HepG2 (cell line): ENCODE data around the gene ING1. TPM values are rescaled to one million over a fixed set of nuclear protein-coding genes. Genes with fewer than 3 reads are reported as not detected.

Experiments used
- ATRX ChIP-seq: sonication (generic); formaldehyde crosslinking; IDR thresholded peaks from 2 replicates; pipeline ENCODE4 v1.4.0; 2020; ENCODE audit warnings: missing genetic modification reagents, borderline replicate concordance
- ERF ChIP-seq: IDR thresholded peaks from 2 replicates; pipeline ENCODE4 v1.6.1; 2018; ENCODE audit warnings: missing biosample characterization, missing genetic modification reagents
- HNRNPK ChIP-seq: fragments of 200-400 bp; formaldehyde crosslinking; IDR thresholded peaks from 2 replicates; pipeline ENCODE4 v1.6.1; 2018; ENCODE audit warnings: low read length, low read depth, moderate library complexity, mild to moderate bottlenecking; ENCODE audit not compliant: poor library complexity, severe bottlenecking
- NONO ChIP-seq, 2 experiments: fragments of 450-650 bp in 1 of 2; sonication (generic) in 1 of 2; formaldehyde crosslinking in 1 of 2; IDR thresholded peaks in 1 of 2; conservative IDR thresholded peaks in 1 of 2; 2 replicates each; pipeline versions ENCODE4 v1.6.1 to v1.8.0; 2017 to 2022; ENCODE audit warnings: mild to moderate bottlenecking in 1 of 2, missing genetic modification reagents in 1 of 2, moderate library complexity in 1 of 2
- REL ChIP-seq: sonication (generic); formaldehyde crosslinking; conservative IDR thresholded peaks from 2 replicates; pipeline ENCODE4 v1.8.0; 2022; ENCODE audit warnings: mild to moderate bottlenecking, missing genetic modification reagents, moderate library complexity
- RXRA ChIP-seq: sonication (generic); formaldehyde crosslinking; IDR thresholded peaks from 2 replicates; pipeline ENCODE4 v1.5.1; 2020; ENCODE audit warnings: missing genetic modification reagents
- SIN3B ChIP-seq: fragments of 150-350 bp; IDR thresholded peaks from 2 replicates; pipeline ENCODE4 v1.6.1; 2014; ENCODE audit warnings: low read length
- TEAD3 ChIP-seq: optimal IDR thresholded peaks from 2 replicates; pipeline ENCODE3; 2016; ENCODE audit warnings: borderline replicate concordance
- TMF1 ChIP-seq: sonication (generic); formaldehyde crosslinking; IDR thresholded peaks from 2 replicates; pipeline ENCODE4 v1.8.1; 2022; ENCODE audit warnings: low read depth, missing genetic modification reagents
- TP53 ChIP-seq: sonication (generic); formaldehyde crosslinking; conservative IDR thresholded peaks from 2 replicates; pipeline ENCODE4 v1.4.0; 2020; ENCODE audit warnings: missing genetic modification reagents
- ZNF614 ChIP-seq: IDR thresholded peaks from 2 replicates; pipeline ENCODE4 v1.6.1; 2018; ENCODE audit warnings: missing biosample characterization, missing genetic modification reagents, inconsistent platforms, borderline replicate concordance
- ZNF768 ChIP-seq: sonication (generic); formaldehyde crosslinking; IDR thresholded peaks from 2 replicates; pipeline ENCODE4 v1.4.0; 2020; ENCODE audit warnings: missing genetic modification reagents
- ZSCAN9 ChIP-seq: IDR thresholded peaks from 2 replicates; pipeline ENCODE4 v1.6.1; 2016; ENCODE audit warnings: borderline replicate concordance
- polyA plus RNA-seq, 8 experiments: library from polyadenylated mRNA; depleted of rRNA in 3 of 8; stranded (reverse) in 7 of 8; unstranded in 1 of 8; fragments of >200 nt; fragmentation: Illumina TruSeq in 4 of 8; extraction: Trizol in 4 of 8; gene quantifications; 2 replicates each; pipeline versions ENCODE4 v1.2.1 to v1.2.3, GENCODE V29; 2011 to 2016; ENCODE audit warnings: low read depth in 4 of 8, missing spikeins in 1 of 8, mixed read lengths in 1 of 8; ENCODE audit not compliant: insufficient read depth in 1 of 8
- total RNA-seq, 5 experiments: library from RNA; depleted of rRNA; stranded (reverse); fragments of >200 nt; fragmentation: Illumina TruSeq; extraction: Trizol; gene quantifications; 2 replicates each; pipeline ENCODE4 v1.2.3, GENCODE V29; 2016; ENCODE audit warnings: low read depth in 1 of 5
- TF ChIP-seq, protein P1 (sequence below), 2 experiments: fragments of 450-650 bp in 1 of 2; sonication (generic) in 1 of 2; formaldehyde crosslinking in 1 of 2; IDR thresholded peaks; 2 replicates each; pipeline versions ENCODE4 v1.6.1 to v1.8.0; 2016 to 2022; ENCODE audit warnings: antibody characterized with exemption in 1 of 2, mild to moderate bottlenecking in 1 of 2, missing genetic modification reagents in 1 of 2
- TF ChIP-seq, protein P2 (sequence below): sonication (generic); formaldehyde crosslinking; IDR thresholded peaks from 2 replicates; pipeline ENCODE4 v1.5.0; 2020; ENCODE audit warnings: missing genetic modification reagents

The ING1 gene
- total and polyA plus RNA-seq, 2 of the 13 experiments (the other 11 are each of a cell fraction or from before 2014, with no cell fraction given) = 8.1 to 16.1 TPM

DNA sequence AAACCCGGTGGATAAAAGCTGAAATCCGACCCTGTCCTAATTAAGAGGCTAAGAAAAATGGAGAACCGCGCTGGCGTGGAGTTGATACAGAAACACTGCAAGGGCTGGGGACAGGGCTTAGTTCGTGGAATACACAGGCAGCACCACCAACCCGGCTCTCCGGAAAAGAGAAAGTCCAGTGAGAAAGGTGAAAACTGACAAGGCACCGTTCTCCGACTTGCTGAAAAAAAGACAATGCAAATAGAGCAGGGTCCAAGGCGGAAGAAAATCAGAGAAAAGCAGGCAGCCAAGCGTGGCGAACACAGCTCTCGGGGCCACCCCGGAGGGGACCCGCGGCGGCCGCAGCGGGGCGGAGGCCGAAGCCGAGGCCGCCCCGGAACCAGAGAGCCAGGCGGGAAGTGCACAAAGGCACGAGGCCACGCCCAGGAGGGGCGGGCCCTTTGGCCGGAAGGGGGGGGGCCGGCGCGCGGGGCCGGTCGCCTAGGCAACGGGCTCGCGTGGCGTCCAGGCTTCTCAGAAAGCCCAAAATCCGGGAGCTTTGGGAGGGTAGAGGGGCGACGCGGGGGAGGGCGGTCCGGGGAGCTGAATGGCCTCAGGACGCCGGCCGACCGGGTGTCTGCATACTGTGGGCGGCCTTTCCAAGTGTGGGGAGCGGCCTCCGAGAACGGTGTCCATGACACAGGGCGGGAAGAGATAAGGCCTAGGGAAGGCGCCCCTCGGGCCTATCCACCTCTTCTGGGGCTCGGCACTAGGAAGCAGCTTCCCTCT, 1.2 kb upstream of the ING1 start (continued):
- TF ChIP-seq, protein P1, sequence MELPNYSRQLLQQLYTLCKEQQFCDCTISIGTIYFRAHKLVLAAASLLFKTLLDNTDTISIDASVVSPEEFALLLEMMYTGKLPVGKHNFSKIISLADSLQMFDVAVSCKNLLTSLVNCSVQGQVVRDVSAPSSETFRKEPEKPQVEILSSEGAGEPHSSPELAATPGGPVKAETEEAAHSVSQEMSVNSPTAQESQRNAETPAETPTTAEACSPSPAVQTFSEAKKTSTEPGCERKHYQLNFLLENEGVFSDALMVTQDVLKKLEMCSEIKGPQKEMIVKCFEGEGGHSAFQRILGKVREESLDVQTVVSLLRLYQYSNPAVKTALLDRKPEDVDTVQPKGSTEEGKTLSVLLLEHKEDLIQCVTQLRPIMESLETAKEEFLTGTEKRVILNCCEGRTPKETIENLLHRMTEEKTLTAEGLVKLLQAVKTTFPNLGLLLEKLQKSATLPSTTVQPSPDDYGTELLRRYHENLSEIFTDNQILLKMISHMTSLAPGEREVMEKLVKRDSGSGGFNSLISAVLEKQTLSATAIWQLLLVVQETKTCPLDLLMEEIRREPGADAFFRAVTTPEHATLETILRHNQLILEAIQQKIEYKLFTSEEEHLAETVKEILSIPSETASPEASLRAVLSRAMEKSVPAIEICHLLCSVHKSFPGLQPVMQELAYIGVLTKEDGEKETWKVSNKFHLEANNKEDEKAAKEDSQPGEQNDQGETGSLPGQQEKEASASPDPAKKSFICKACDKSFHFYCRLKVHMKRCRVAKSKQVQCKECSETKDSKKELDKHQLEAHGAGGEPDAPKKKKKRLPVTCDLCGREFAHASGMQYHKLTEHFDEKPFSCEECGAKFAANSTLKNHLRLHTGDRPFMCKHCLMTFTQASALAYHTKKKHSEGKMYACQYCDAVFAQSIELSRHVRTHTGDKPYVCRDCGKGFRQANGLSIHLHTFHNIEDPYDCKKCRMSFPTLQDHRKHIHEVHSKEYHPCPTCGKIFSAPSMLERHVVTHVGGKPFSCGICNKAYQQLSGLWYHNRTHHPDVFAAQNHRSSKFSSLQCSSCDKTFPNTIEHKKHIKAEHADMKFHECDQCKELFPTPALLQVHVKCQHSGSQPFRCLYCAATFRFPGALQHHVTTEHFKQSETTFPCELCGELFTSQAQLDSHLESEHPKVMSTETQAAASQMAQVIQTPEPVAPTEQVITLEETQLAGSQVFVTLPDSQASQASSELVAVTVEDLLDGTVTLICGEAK (IDR thresholded peaks at IDR 0.05) = no peak
- TF ChIP-seq, protein P1 (CRISPR knock-in tag; IDR thresholded peaks at IDR 0.05) = no peak
- TF ChIP-seq SIN3B (no peak), REL (CRISPR knock-in tag) (peak; percentile 81; the same call in 1 of the 2 replicates), TP53 (CRISPR knock-in tag) (no peak), TMF1 (no peak), ZNF768 (CRISPR knock-in tag) (no peak), RXRA (CRISPR knock-in tag) (no peak), ZNF614 (CRISPR knock-in tag) (peak; percentile 12; the same call in 1 of the 2 replicates), NONO (IDR thresholded peaks at IDR 0.05) (no peak), NONO (CRISPR knock-in tag; conservative IDR thresholded peaks at IDR 0.05) (peak; percentile 76), HNRNPK (peak; percentile 29), TEAD3 (no peak), ZSCAN9 (CRISPR knock-in tag) (no peak; the same call in 1 of the 2 replicates), ATRX (CRISPR knock-in tag) (no peak), ERF (peak; percentile 56; the same call in 1 of the 2 replicates)
- TF ChIP-seq, protein P2, sequence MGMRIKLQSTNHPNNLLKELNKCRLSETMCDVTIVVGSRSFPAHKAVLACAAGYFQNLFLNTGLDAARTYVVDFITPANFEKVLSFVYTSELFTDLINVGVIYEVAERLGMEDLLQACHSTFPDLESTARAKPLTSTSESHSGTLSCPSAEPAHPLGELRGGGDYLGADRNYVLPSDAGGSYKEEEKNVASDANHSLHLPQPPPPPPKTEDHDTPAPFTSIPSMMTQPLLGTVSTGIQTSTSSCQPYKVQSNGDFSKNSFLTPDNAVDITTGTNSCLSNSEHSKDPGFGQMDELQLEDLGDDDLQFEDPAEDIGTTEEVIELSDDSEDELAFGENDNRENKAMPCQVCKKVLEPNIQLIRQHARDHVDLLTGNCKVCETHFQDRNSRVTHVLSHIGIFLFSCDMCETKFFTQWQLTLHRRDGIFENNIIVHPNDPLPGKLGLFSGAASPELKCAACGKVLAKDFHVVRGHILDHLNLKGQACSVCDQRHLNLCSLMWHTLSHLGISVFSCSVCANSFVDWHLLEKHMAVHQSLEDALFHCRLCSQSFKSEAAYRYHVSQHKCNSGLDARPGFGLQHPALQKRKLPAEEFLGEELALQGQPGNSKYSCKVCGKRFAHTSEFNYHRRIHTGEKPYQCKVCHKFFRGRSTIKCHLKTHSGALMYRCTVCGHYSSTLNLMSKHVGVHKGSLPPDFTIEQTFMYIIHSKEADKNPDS (CRISPR knock-in tag) = no peak
